ENCODE measurements around the gene NFATC3.

DNA sequence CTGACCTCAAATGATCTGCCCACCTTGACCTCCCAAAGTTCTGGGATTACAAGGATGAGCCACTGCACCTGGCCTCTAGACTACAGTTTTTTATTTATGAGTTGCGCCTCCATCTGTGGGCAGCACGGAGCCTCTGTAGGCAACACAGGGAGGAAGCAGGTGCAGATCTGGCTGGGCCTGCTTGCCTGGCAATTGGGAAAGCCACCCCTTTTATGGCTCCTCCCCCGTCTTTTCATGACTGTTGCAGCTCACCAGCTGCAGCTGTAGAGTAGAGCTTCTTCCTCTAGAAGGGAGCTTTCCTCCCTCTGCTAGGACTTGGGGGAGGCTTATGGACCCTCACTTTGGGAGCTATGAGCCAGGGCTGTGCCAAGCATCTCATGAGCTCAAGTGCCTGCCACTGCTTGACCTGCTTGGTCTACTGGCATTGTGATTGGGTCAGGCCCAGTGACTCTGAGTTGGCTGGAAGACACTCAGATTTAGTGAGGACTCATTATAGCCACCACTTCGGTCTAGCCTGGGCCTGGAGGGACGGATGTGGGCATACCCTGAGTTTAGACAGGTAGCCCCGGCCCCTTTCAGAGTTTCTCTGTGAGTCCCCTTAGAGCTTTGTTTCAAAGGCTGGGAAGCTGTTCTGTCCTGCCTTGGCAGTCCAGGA, 172.2 kb downstream of the NFATC3 start:
- TF ChIP-seq FOXA1 (IDR thresholded peaks at IDR 0.05) (no peak), ELF4 (IDR thresholded peaks at IDR 0.05) (no peak), L3MBTL2 (conservative IDR thresholded peaks at IDR 0.05) (no peak), HDGF (IDR thresholded peaks at IDR 0.05; ENCODE audit: borderline replicate concordance) (no peak), ARNT (IDR thresholded peaks at IDR 0.05) (no peak)

Data from HEK293T (cell line).